NCI-H524 (cell line): ENCODE results near the gene TPST2.

Experiments
- DNase-seq, 2 experiments: peaks; one replicate each; lab custom pipeline; 2025; lab: John Stamatoyannopoulos, UW

Gene TPST2

DNA sequence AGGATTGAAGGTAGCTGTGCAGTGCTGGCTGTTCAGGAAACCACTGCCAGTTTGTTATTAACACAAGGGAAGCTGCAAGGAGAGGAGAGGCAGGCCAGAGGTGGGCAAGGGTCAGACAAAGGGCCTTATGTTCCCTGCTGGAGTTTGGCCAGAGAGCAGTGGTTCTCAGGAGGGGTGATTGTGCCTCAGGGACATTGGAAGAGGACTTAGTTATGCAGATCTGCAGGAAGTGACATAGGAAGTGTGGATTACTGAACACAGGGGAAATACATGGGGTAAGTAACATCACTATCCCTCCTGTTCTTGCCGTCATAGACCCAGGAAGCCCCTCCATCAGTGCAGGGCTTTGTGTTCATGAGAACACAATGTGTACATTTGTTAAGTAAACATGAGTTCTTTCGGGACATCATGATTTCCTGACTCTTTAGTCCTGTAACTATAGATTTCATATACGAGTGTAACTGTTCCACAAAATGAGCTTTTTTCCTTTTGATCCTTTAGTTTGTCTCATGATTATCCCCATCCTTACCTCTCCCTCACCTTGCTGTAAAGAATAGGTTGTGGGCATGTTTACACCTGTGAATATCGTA is 100.4 kb downstream of the TPST2 start:
- no peak for DNase-seq

DNA sequence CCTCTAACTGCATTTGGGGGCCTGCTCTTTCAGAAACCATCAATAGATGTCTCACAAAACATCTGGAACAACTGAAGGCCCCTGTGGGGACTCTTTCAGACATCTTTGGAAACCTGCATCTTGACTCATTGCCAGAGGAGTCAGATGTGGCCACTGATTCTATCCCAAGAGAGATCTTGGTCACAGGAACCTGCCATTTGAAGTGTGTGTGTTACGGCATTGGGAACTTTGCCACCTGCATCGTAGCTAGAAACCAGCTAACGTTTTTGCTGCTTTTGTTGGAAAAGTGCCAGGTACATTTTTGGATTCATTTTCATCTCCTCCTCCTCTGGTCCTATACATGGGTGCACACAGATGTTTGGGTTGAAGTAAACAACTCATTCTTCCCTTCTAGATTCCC is 101.9 kb downstream of the TPST2 start:
- no peak for DNase-seq

DNA sequence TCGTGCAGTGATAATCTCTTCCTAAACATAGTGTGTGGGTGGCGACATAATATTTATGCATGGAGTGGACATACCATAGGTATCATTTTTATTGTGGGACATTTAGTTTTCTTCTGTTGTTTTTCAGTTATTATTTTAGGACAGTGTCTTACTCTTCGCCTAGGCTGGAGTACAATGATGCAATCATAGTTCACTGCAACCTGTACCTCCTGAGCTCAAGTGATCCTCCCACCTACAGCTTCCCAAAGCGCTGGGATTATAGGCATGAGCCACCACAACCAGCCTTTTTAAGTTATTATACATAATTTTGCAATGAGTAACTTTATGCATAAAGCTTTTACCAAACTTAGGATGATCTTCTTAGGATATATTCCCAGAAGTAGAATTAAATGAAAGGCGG is 103.5 kb downstream of the TPST2 start:
- no peak for DNase-seq

DNA sequence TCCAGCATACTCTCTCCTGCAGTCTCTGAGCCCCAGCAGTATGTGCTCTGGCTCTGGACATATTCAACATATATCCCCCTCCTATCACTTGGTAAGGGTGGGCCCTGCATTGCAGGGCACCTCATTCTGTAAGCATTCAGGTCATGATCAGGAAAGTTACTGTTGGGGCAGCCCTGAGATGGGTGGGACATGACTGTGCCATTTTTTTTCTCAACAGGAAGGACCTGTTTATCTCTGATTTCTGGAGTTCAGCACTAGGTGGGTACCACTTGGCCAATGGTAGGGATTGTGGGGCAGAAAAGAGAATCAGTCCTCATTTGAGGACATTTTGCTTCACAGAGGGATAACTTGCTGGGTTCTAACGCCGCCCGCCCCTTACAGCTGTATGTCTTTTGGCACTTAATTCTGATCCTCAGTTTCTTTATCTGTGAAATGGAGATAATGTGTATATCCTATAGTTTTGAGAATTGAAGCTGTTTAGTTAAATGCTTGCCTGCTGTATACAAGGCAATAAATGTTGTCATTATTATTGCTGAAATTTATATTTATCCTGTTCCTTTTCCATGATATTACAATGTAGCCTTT is 104.0 kb downstream of the TPST2 start:
- DNase-seq = no peak

DNA sequence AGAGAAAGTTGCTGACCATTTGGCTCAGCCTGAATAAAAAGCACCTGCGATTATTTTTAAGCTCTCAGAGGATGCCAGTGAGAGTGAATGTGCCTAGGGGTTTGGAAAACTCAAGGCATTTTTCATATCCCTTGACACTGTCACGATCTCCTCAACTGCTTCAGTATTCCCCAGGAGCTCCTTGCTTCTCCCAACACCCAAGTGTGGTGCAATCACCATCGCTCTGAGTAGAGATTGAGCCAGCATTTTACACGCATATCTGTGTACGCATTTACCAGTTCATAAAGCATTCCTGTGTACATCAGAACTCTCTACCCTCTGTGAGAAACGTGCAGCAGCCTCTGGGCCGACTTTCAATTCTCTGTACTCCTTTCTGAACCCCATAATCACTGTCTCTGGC is 104.9 kb downstream of the TPST2 start:
- DNase-seq = no peak

DNA sequence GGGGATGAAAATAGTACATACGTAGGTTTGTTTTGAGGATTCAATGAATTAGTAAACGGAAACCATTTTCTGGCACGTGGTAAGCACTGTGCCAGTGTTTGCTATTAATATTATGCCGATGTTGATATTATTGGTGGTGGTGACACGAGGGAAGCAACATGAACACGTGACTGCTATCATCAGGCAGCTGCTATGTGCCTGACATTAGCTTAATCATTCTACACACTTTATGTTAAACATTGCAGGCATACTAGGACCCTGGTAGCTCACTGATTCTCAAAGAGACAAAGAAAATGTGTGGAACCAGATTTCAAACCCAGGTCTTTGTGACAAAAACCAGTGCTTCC is 105.6 kb downstream of the TPST2 start:
- DNase-seq = no peak

DNA sequence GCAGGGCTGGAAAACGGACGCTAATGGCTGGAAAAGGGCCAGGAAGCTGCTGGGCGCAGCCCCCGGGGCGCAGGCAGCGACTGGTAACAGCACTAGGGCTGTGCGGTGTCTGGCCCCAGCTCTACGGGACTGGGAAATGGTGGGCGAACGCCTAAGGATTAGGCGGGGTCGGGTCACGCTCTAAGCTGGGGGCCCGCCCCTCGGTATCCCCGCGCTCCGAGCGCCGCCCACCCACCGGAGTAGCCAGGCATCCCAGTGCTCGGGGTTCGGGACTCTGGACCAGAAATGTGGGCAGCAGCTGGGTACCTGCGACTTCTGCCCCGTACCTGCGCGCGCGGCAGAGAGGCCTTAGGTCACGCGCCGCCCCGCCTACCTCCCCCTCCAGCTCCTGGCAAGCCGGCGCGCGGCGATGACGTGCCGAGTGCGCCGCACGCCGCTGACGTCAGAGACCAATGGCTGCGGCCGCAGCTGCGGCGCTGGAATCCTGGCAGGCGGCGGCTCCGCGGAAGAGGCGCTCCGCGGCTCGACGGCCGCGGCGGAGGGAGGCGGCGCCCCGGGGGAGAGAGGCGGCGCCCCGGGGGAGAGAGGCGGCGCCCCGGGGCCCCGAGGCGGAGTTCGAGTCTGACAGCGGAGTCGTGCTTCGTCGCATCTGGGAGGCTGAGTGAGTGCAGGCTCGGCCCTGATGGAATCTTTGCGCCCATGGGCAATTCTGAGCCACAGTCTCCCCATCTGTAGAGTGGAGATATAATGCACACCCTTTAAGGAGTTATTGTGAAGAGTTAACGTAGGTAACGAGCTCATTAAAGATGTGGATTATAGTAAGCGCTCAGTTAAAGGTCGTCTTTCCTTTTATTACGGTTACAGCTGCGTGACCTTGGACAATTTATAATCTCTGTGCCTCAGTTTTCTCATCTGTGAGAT is 106.2 kb downstream of the TPST2 start, which contains the start of the genes HPS4 and SRRD:
HPS4 (minus strand) TSS at position 345 of the 921 bp plus-strand sequence. CDS start 2,021 bp downstream, outside the sequence.
SRRD (plus strand) TSS at position 439 of the 921 bp plus-strand sequence; CDS start at position 453, 14 bp downstream.
- peak; percentile 81 to 87 for DNase-seq

DNA sequence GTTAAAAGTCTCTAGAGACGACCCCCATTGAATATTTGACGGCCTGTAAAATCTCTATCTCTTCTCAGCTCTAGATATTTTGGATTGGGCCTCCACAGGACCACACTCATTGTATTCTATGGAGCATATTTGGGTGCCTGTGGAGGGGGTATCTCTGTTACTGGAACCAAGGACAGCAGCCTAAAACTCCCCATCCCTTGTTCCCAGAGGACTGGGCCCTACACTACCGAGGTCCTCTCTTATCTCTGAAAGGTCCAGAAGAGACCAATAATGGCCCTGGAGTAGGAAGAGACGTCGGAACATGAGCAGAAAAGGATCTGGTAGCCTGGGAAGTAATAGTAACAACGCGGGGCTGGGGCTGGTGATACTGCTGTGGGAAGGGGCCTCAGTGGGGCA is 106.9 kb downstream of the TPST2 start:
- DNase-seq = no peak

DNA sequence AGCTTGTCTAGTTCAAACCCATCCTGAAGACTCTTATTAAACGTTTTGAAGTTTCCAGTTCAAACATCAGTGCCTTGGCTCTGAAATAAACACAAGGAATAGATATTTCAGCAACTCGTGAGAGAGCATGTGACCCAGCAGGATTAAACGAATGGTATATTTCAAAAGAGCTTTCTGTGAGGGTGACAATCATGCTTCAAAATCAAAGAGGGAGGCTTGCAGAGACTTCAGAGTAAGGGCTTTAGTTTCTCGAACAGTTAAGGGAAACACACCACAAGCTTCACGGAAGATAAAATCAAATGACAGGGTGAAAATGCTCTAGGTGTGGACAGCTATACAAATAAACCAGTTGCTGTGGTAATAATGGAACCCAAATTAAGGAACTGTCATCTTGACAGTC is 107.8 kb downstream of the TPST2 start:
- DNase-seq = no peak

DNA sequence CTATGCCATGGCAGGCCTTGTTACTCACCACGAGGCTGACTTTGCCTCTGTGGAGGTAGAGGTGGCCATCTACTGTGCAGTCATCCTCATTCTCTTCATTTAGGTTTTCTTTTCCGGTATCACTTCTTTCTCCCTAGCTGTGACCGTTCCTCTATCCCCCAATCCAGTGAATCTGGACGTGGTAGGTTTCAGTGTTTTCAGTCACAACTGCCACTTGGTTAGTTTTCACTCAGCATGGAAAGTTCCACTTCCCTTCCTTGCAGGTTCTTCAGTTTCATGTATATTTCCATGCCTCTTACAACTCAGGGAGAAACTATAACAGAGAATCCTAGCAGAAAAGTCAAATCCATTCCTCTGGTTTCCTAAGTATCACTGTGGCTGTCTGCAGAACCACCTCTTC is 108.2 kb downstream of the TPST2 start:
- DNase-seq = no peak

DNA sequence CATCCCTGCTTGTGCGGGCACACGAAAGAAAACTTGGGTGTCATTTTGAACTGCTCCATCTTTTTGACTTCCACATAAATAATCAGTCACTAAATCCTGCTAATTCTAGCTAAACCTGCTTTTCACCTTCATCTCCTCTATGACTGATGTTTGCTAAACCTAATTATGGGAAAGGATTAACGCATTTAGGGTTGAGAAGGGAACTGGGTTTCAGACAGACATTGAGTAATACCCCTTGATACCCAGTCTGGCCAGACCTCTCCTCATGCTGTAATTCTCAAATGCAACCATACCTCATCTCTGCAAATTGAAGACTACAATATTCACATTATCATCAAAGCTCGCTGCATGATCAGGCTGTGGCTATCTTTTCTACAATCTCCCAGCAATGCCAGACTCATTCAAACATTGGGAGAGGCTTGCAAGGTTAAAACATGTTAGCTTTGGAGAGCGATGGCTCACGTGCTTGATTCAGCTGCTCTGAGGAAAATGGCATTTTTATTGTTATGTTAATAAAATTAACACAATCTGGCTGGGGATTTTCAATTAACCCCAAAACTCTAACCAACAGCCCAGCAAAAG is 108.7 kb downstream of the TPST2 start:
- no peak for DNase-seq

DNA sequence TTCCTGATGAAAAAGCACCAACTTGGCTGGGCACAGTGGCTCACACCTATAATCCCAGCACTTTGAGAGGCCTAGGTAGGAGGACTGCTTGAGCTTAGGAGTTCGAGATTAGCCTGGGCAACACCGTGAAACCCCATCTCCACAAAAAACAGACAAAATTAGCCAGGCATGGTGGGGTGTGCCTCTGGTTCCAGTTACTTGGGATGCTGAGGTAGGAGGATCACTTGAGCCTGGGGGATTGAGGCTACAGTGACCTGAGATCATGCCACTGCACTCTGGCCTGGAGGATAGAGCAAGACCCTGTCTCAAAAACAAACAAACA is 109.4 kb downstream of the TPST2 start:
- no peak for DNase-seq

DNA sequence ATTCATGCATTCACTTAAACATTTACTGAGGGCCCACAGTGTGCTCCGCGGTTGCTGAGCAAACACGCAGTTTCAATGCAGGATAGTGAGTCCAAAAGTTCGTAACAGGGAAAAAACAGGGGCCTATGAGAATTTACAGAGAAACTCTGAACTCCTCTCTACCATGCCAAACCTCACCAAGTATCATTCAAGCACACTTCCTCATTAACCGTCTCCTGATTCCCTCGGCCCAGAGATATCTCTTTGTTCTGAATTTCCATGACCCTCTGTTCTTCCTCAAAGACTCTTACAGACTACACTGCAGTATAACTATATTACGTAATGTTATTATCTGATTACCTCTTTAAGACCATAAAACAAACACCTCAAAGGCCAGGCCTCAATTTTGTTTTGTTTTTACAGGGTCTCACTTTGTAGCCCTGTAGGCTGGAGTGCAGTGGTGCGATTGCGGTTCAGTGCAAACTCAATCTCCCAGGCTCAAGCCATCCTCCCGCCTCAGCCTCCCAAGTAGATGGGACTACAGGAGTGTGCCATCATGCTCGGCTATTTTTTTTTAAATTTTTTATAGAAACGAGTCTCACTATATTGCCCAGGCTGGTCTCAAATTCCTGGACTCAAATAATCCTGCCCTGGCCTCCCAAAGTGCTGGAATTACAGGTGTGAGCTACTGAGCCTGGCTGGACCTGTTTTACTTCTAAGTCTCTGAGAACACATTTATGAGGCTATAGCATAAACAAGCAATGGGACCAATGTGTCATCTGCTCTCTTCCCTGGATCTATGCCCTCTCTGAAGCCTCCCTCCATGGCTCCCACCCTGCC is 109.9 kb downstream of the TPST2 start:
- no peak for DNase-seq

DNA sequence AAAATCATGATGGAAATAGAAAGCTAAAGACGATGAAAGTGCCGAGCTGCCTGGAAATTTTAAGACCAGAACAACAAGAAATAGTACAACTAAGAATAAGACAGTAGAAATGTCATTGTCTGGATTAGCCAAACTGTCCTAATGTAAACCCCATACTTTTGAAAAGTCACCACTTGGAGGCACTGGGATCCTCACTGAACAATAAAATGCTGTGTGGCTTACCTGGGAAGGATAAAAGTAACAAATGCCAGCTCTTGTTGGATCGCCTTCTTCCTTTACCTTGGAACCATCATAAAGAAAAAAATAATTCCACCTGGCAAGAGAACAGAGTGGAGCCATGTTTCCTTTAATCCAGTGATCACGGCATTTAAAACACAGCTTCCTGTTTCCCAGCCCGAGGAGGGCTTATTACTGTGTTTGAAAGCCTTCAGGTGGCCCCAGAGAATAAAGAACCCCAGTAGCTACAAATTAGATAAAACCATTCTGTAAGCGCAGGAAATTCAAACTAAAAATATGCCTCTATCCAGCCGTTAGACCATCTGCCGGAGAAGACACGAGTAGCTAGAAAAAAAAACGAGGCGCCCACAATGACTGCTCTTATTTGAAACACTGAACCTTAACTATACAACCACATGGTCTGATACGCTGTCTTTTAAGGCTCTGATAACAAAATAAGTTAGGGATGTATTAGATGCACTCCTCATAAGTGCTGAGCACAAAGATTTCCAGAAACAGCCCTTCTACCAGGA is 110.7 kb downstream of the TPST2 start:
- DNase-seq = peak in 1 of 2 experiments; percentile 52

DNA sequence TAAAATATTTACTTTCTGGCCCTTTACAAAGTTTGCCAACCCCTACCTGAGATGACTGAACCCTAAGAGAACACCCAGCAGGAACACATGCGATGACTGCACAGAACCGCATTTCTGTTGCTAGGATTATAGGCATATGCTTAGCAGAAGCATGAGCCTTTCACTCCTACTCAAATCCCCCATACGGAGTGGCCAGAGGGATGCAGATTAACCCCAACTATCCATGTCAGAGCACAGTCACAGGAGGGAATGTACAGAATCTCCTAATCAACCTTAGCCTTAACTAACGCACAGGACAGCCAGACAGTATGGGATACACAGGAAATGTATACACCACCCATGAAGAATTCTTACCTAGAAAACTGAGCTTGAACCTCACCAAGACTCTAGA is 112.6 kb downstream of the TPST2 start:
- DNase-seq = peak in 1 of 2 experiments; percentile 14

DNA sequence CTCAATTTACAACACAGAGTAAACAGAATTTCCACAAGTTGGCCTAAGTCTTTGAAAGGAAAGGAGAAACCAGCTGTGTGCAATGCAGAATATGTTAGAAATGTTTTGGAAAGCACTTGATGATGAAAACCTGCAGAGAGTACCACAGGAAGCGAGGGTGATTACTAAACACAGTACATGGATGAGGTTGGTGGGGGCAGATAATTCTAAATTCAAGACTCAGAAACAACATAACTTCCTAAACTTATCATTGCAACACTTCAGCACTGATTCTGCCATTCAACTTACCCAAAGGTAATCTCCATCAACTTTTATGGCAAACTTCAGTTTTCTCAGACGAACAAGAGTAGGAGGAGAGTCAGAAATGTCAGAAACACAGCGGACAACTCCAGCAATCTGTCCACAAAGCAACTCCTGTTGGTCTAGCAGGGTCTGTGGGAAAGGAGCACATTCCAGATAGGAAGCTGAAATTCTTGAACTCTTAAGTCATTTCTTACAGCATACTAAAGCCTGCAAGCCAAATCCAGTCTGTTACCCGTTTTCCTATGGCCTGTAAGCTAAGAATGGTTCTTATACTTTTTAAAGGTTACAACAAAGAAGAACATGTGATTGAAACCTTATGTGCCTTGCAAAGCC is 113.1 kb downstream of the TPST2 start:
- DNase-seq = no peak

DNA sequence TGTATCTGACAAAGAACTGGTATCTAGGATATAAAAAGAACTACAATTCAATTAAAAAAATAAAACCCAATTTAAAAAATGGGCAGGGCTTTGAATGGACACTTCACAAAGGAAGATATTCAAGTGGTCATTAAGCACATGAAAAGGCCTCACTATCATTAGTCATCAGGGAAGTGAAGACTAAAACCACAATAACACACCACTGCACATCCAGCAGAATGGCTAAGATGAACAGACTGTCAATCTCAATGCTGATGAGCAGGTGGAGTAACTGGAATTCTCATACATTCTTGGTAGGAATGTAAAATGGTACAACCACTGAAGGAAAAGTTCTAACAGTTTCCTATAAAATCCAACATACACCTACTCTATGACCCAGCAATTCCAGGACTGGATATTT is 115.2 kb downstream of the TPST2 start:
- DNase-seq = no peak
